K562 treated with DMSO at 1 percent for 4 hours (cell line): ENCODE data around the gene KCNG1. TPM values are rescaled to one million over a fixed set of nuclear protein-coding genes. Genes with fewer than 3 reads are reported as not detected.

Experiments used
- total RNA-seq: library from RNA; unstranded; fragments of 300-600 nt; gene quantifications from 2 replicates; pipeline ENCODE4 v1.2.3, GENCODE V29; 2022; ENCODE audit not compliant: insufficient read depth

Gene KCNG1
- 23.9 and 43.5 TPM in 2 replicates for total RNA-seq

GRCh38 chr20:51022803-51023616, at the start of gene KCNG1:
Gene KCNG1, minus strand, starts transcription at chr20:51023107. Its CDS starts 12,769 bp downstream, at chr20:51010338.

DNA sequence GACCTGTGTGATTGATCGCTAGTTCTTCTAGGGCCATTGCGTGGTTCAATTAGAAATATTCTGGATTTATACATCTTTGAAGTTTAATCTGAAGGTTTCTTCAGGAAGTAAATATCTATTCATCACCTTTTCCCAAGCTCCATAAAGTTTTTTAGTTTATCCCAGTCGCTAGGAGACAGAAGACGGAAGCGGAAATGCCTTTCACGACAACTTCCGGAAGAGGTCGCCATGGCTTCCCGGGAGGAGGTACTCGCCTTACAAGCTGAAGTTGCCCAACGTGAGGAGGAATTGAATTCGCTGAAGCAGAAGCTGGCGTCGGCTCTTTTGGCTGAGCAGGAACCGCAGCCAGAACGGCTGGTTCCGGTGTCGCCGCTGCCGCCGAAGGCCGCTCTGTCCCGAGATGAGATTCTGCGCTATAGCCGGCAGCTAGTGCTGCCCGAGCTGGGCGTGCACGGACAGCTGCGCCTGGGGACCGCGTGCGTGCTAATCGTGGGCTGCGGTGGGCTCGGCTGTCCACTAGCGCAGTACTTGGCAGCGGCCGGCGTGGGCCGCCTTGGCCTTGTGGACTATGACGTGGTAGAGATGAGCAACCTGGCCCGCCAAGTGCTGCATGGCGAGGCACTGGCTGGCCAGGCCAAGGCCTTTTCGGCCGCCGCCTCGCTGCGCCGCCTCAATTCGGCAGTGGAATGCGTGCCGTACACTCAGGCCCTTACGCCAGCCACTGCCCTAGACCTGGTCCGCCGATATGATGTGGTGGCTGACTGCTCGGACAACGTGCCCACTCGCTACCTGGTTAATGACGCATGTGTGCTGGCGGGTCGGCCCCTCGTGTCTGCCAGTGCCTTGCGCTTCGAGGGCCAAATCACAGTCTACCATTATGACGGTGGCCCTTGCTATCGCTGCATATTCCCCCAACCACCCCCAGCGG, 64.0 kb downstream of the KCNG1 start, which contains the start of gene MOCS3:
Gene MOCS3, plus strand, starts transcription at position 204 of the 928 bp plus-strand sequence. Its CDS starts 25 bp downstream, at position 229.

DNA sequence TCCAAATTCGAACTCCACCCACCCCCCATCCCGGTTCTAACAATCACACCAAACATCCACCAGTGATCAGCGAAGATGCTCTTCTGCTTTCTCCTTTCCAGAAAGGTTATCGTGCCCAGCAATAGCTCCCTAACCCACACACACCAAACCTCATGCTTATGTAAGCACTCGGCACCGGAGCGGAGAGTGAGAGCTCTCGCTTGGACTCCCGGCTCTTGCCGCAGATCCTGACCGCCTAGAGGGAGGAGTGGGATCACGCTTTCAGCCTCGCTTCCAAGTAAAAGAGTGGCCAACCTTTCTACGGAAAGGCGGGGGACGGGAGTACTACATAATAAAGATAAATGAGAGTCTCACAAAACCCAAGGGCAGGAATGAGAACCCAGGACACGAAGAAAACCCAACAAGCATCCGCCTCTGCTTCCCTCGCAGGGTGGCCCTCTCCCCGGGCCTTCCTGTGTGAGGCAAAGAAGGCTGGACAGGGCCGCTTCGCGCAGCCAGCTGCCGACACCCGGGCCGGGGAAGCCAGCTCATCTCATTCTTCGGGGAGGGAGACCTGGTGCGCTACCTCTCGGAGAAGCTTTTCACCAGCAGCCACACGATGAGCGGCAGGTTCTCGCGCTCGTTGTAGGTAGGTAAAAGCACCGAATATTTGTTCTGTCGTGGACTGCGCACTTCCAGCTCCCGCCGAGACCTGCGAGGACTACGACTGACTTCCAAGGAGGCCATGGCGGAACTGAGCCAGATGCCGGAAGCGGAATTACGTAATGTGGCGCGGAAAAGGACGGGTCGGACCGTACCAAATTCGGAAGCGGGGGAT, 64.9 kb downstream of the KCNG1 start, which contains the start of gene DPM1:
Gene DPM1, minus strand, starts transcription at position 735 of the 817 bp plus-strand sequence. Its CDS starts 9 bp downstream, at position 726.

Other genes starting within 250 kb of the KCNG1 start
- gene BCAS4, start 228.0 kb downstream of the KCNG1 start, total RNA-seq, result 0.11 TPM in 1 of 2 replicates, not detected in the other
- 26.2 and 36.7 TPM in 2 replicates for gene ADNP, start 91.7 kb downstream of the KCNG1 start, total RNA-seq
- 60.3 and 70.1 TPM in 2 replicates for gene DPM1, start 64.6 kb downstream of the KCNG1 start, total RNA-seq
- gene MOCS3, start 64.3 kb downstream of the KCNG1 start, total RNA-seq, result 2.2 TPM in 2 replicates